ENCODE data around the gene WDR72.

DNA sequence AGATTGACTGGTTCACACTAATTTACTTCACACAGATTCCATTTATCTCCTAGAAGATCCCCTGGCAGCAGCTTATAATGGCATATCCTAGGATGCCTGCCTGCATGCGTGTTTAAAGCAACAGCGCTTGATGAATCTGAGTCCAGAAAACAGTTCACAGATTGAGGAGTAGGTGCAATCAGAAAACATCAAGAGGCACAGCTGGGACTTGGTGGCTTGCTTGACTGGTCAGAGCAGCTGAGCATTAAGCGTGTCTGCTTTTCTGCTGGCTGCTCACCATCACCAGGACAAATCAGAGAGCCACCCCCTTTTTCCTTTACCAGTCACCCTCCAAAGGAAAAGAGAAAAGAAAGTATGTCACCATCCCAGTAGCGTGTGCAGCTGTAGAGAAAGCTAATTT lies 223.6 kb downstream of the WDR72 start:
- TF ChIP-seq MAX (IDR thresholded peaks at IDR 0.05; ENCODE audit: low read depth, low read length) = no peak
- TF ChIP-seq, protein P1, sequence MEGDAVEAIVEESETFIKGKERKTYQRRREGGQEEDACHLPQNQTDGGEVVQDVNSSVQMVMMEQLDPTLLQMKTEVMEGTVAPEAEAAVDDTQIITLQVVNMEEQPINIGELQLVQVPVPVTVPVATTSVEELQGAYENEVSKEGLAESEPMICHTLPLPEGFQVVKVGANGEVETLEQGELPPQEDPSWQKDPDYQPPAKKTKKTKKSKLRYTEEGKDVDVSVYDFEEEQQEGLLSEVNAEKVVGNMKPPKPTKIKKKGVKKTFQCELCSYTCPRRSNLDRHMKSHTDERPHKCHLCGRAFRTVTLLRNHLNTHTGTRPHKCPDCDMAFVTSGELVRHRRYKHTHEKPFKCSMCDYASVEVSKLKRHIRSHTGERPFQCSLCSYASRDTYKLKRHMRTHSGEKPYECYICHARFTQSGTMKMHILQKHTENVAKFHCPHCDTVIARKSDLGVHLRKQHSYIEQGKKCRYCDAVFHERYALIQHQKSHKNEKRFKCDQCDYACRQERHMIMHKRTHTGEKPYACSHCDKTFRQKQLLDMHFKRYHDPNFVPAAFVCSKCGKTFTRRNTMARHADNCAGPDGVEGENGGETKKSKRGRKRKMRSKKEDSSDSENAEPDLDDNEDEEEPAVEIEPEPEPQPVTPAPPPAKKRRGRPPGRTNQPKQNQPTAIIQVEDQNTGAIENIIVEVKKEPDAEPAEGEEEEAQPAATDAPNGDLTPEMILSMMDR (IDR thresholded peaks at IDR 0.05; ENCODE audit: low read depth, low read length) = no peak
- TF ChIP-seq MYC (IDR thresholded peaks at IDR 0.05; ENCODE audit: low read depth, low read length) = no peak

Data from NB4 (cell line).